ENCODE measurements around the gene RABEP1. TPM values are rescaled to one million over a fixed set of nuclear protein-coding genes. Genes with fewer than 3 reads are reported as not detected.

Gene RABEP1
- total RNA-seq, 1 donor from 2014 or later: 57.3 TPM

DNA sequence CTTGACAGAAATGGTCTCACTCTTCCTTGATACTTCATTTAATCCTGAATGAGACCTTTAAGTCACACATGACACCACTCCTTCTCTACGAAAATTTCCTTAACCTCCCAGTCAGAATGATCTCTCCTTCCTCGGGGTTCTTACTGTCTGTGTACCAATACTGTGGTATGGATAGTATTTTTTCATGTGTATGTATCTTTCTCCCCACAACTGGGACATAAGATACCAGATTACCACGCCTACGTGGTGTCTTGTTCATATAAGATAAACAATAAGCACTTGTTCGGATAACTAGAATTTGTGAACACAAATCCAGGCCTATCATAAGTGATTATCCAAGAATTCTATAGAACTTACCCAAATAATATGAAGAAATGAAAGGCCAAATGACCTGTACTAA is 126.1 kb downstream of the RABEP1 start:
- Mint-ChIP-seq H3K4me1 (peaks cover 23% of the 10 kb centered on the region), H3K36me3 (ENCODE audit: low read depth) (peaks cover 38% of the 10 kb centered on the region), H3K9me3 (no peaks in the 10 kb centered on the region), H3K4me3 (no peak overlapping the region), H3K27me3 (no peaks in the 10 kb centered on the region), H3K27ac (no peak overlapping the region)
- intact Hi-C loops (cut with micrococcal nuclease): no loop called here
- no peak for DNase-seq

DNA sequence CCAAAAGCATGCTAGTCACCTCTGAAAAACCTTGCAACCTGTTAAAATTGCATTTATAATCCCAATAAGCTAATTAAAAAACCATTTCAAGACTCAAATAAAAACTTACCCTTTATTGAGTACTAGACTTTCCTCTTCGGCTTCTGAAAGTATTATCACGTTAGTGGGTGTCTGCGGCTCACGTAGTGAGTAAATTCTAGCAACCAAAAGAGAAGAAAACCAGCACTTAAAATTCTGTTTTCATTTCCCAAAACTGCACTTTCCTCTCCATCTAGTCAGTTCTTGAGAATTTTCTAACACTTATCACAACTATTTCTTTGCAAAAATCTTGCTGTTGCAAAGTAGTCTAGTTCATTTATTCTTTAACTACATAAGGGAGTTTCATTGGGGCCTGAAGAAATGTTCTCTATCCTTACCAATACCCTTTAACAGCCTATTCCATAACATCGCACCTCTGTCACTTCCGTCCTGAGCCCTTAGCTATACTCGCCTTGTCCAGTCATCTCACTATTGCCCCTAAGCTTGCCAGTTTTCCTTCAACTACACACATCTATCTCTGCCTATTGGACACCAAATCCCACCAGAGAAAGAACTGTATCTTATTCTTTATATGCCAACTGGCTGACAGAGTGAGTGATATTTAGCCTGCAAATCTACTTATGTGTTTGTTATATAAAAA is 128.6 kb downstream of the RABEP1 start:
- no peak overlapping the region for H3K27ac Mint-ChIP-seq
- no peaks in the 10 kb centered on the region for H3K27me3 Mint-ChIP-seq
- H3K4me3 Mint-ChIP-seq: no peak overlapping the region
- peaks cover 42% of the 10 kb centered on the region for H3K36me3 Mint-ChIP-seq (ENCODE audit: low read depth)
- no peak for DNase-seq
- no peaks in the 10 kb centered on the region for H3K9me3 Mint-ChIP-seq
- intact Hi-C loops (cut with micrococcal nuclease): loop anchor here (10.0 kb wide), 1 partner anchor 216 kb away; the partner anchor contains the start of gene ZNF594
- peaks cover 28% of the 10 kb centered on the region for H3K4me1 Mint-ChIP-seq

DNA sequence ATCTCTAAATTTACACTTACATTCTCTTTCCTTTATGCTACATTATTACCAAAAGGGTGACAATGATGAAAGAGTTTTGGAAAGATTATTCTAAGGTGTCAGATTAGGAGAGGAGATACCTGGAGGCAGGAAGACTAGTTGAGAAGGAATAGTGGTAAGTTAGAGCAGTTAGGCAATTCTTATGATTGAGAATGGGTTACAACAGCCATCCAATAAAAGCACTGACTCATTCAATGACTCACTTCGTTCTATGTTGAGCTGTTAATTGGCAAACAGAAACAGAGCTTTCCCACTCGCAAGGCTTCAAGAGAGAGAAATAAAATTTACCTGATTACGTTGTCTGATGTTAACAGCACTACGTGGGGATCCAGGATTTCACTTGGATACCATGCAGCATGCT is 131.6 kb downstream of the RABEP1 start:
- intact Hi-C loops (cut with micrococcal nuclease): loop anchor here (10.0 kb wide), 1 partner anchor 219 kb away; the partner anchor contains the start of gene ZNF594
- peaks cover 62% of the 10 kb centered on the region for H3K36me3 Mint-ChIP-seq (ENCODE audit: low read depth)
- no peak overlapping the region for H3K27ac Mint-ChIP-seq
- H3K4me3 Mint-ChIP-seq: no peak overlapping the region
- peaks cover 38% of the 10 kb centered on the region for H3K4me1 Mint-ChIP-seq
- no peaks in the 10 kb centered on the region for H3K9me3 Mint-ChIP-seq
- H3K27me3 Mint-ChIP-seq: no peaks in the 10 kb centered on the region
- DNase-seq: no peak

DNA sequence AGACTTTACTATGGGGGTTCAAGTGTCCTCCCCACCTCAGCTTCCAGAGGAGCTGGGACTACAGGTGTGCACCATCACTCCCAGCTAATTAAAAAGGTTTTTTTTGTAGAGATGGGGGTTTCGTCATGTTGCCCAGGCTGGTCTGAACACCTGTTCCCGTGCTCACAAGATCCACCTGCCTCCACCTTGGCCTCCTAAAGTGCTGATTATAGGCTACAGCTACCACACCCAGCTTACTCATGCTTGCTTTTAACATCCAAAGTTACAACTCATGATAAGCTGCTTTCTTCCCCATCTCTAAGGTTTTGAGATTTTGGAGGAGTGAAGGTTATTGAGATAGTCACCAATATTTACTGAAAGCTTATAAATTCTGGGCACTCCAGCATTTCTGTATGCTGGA is 134.8 kb downstream of the RABEP1 start:
- Mint-ChIP-seq H3K27me3 (no peaks in the 10 kb centered on the region), H3K9me3 (no peaks in the 10 kb centered on the region), H3K4me1 (peaks cover 42% of the 10 kb centered on the region), H3K27ac (peak overlapping the region; percentile 51), H3K36me3 (ENCODE audit: low read depth) (peaks cover 68% of the 10 kb centered on the region), H3K4me3 (peak overlapping the region; percentile 70)
- intact Hi-C loops (cut with micrococcal nuclease): loop anchor here (10.0 kb wide), 1 partner anchor 222 kb away; the partner anchor contains the start of gene ZNF594
- no peak for DNase-seq

- Mint-ChIP-seq H3K36me3 (ENCODE audit: low read depth) (peaks cover 60% of the 10 kb centered on the region), H3K27ac (peak overlapping the region; percentile 100), H3K27me3 (no peaks in the 10 kb centered on the region), H3K4me1 (peaks cover 33% of the 10 kb centered on the region), H3K4me3 (peak overlapping the region; percentile 100), H3K9me3 (no peaks in the 10 kb centered on the region)
- intact Hi-C loops (cut with micrococcal nuclease): loop anchor here (1.0 to 10.0 kb wide), 4 partner anchors 20 to 478 kb away; partner anchors contain the start of genes C1QBP, DERL2, MIS12 and RNF167
- peak; percentile 89 for DNase-seq
Measured at GRCh38 chr17:5418858-5419355, 136.8 kb downstream of the RABEP1 start.

- H3K36me3 Mint-ChIP-seq (ENCODE audit: low read depth): peaks cover 61% of the 10 kb centered on the region
Measured at GRCh38 chr17:5419356-5419958, 137.4 kb downstream of the RABEP1 start, which contains the start of gene NUP88. NUP88 (minus strand) TSS chr17:5419662; CDS start chr17:5419650, 12 bp downstream.

DNA sequence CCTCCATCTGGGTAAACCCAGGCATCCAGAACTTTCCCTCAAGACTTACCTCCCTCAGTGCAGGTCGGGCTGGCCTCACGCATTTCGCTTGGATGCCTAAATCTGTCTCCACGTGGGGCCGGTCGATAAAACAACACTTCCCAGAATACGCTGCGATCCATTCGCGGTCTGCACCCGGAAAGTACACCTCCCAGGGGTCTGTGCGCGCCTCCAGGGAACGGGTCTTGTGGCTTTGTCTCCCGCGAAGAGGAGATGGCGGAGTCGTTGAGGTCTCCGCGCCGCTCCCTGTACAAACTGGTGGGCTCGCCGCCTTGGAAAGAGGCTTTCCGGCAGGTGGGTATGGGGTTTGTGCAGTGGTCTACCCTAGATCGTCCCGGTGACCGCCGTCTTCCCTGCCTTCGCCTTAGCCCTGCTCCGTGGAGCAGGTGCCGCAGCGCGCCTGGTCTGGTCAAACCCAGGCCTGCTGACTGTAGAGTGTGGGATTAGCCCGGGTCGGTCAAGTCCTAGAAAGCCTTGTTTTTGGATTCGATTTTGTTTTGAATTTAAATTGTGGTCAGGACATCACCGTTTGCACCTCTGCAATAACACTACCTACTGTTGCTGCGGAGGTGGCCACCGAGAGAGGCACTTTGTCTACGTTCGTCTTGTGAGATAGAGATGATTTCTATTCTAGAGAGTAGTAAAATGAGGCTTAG is 138.0 kb downstream of the RABEP1 start, which contains the start of gene RPAIN:
TSS of gene RPAIN (plus strand) at position 224 of the 695 bp plus-strand sequence. CDS start at position 253, 29 bp downstream.
- H3K4me1 Mint-ChIP-seq: peaks cover 33% of the 10 kb centered on the region
- H3K36me3 Mint-ChIP-seq (ENCODE audit: low read depth): peaks cover 63% of the 10 kb centered on the region
- intact Hi-C loops (cut with micrococcal nuclease): loop anchor here (1.0 to 10.0 kb wide), 6 partner anchors 19 to 1592 kb away; partner anchors contain the start of genes C1QBP, DERL2, DHX33 and MIS12
- H3K9me3 Mint-ChIP-seq: no peaks in the 10 kb centered on the region
- peak within 1 kb of the TSS; percentile 100 for H3K27ac Mint-ChIP-seq
- peak within 1 kb of the TSS; percentile 100 for H3K4me3 Mint-ChIP-seq
- peak; percentile 96 for DNase-seq
- H3K27me3 Mint-ChIP-seq: no peaks in the 10 kb centered on the region

More at GRCh38 chr17:5419356-5419958, 137.4 kb downstream of the RABEP1 start, which contains the start of gene NUP88:
- Mint-ChIP-seq H3K4me3 (peak within 1 kb of the TSS; percentile 100), H3K9me3 (no peaks in the 10 kb centered on the region), H3K27me3 (no peaks in the 10 kb centered on the region), H3K27ac (peak within 1 kb of the TSS; percentile 100), H3K4me1 (peaks cover 33% of the 10 kb centered on the region)
- peak; percentile 99 for DNase-seq
- intact Hi-C loops (cut with micrococcal nuclease): loop anchor here (1.0 to 10.0 kb wide), 4 partner anchors 20 to 479 kb away; partner anchors contain the start of genes C1QBP, DERL2, MIS12 and RNF167

DNA sequence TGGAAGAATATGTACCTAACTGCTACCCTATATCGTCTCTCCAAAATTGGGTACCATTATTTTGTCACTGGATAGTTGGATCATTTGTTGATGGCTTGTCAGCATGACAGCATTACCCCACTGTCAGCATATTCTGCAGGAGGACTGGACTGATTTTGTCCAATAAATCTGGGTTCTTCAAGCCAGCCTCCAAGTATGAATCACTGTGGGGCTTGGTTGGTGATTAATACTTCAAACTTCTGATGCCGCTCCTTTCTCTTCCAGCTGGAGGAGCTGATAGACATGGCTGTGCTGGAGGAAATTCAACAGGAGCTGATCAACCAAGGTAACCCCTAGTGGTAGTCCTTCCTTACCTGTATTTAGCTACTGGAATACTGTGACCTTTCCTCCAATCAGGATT is 140.4 kb downstream of the RABEP1 start:
- Mint-ChIP-seq H3K27ac (no peak overlapping the region), H3K4me3 (no peak overlapping the region), H3K27me3 (no peaks in the 10 kb centered on the region), H3K4me1 (peaks cover 29% of the 10 kb centered on the region), H3K36me3 (ENCODE audit: low read depth) (peaks cover 66% of the 10 kb centered on the region), H3K9me3 (no peaks in the 10 kb centered on the region)
- no peak for DNase-seq
- intact Hi-C loops (cut with micrococcal nuclease): loop anchor here (5.0 kb wide), 1 partner anchor 1590 kb away; the partner anchor contains the start of gene RNASEK

DNA sequence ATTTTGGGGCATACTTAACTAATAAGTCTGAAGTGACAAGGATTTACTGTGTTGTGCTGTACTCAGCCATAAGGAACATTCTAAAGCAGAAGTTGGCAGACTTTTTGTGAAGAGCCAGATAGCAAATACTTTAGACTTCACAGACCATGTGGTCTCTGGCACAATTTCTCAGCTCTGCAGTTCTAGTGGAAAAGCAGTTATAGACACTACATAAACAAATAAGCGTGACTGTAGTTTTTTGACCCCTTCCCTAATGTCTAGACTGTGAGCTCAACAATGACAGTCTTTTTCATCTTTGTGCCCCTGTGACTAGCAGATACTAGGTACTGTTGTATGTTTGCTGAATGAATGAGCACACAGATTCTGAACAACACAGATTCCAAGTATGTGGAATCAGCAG is 142.8 kb downstream of the RABEP1 start:
- no peak overlapping the region for H3K4me3 Mint-ChIP-seq
- no peak for DNase-seq
- intact Hi-C loops (cut with micrococcal nuclease): loop anchor here (5.0 kb wide), 1 partner anchor 1587 kb away; the partner anchor contains the start of gene RNASEK
- H3K27me3 Mint-ChIP-seq: no peaks in the 10 kb centered on the region
- no peak overlapping the region for H3K27ac Mint-ChIP-seq
- H3K4me1 Mint-ChIP-seq: peaks cover 26% of the 10 kb centered on the region
- H3K36me3 Mint-ChIP-seq (ENCODE audit: low read depth): peaks cover 65% of the 10 kb centered on the region
- H3K9me3 Mint-ChIP-seq: no peaks in the 10 kb centered on the region

- Mint-ChIP-seq H3K9me3 (no peaks in the 10 kb centered on the region), H3K27me3 (no peaks in the 10 kb centered on the region), H3K4me1 (peaks cover 22% of the 10 kb centered on the region), H3K36me3 (ENCODE audit: low read depth) (peaks cover 63% of the 10 kb centered on the region), H3K27ac (no peak overlapping the region), H3K4me3 (no peak overlapping the region)
- intact Hi-C loops (cut with micrococcal nuclease): no loop called here
- no peak for DNase-seq
Measured at GRCh38 chr17:5425826-5426225, 143.7 kb downstream of the RABEP1 start.

GRCh38 chr17:5429191-5429887 is 147.3 kb downstream of the RABEP1 start:
- Mint-ChIP-seq H3K4me3 (no peak overlapping the region), H3K4me1 (peaks cover 6% of the 10 kb centered on the region), H3K27me3 (no peaks in the 10 kb centered on the region), H3K27ac (peak overlapping the region; percentile 1), H3K36me3 (ENCODE audit: low read depth) (peaks cover 75% of the 10 kb centered on the region), H3K9me3 (no peaks in the 10 kb centered on the region)
- DNase-seq: no peak
- intact Hi-C loops (cut with micrococcal nuclease): no loop called here

DNA sequence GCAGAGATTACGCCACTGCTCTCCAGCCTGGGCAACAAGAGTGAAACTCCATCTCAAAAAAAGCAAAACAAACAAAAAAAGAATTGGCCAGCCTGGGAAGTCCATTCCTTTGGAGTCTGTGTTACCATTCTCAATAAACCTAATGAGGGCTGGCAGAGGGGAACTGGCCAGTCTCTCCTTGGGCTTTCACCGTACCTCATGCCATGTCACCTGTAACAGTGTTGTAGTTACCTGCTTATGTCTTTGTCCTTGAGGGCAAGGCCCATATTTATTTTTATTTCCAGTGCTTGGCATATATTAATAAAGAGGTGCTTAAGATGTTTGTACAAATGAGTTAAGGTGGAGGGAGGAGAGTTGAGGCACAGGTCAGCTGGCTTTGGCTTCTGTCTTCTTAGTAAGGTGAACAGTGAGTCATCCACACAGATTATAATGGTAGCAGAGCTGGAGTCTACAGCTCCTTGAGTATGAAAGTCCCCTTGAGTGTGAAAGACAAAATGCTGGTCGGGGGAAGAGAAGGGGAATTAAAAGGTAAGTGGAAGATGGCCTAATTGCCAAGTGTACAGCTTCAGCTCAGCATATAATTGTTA is 148.4 kb downstream of the RABEP1 start:
- Mint-ChIP-seq H3K4me1 (peaks cover 10% of the 10 kb centered on the region), H3K27me3 (no peaks in the 10 kb centered on the region), H3K27ac (no peak overlapping the region), H3K4me3 (no peak overlapping the region), H3K9me3 (no peaks in the 10 kb centered on the region), H3K36me3 (ENCODE audit: low read depth) (peaks cover 76% of the 10 kb centered on the region)
- intact Hi-C loops (cut with micrococcal nuclease): loop anchor here (10.0 kb wide), 2 partner anchors 146 to 186 kb away; partner anchors contain the start of gene RABEP1
- DNase-seq: no peak

Measured in activated CD4-positive, alpha-beta T cell treated with anti-CD3 and anti-CD28 coated beads, Interleukin-2, amount 10 ng/mL, durations not matched to agents 24 days and 14 days (primary cell).